Daoy (cell line): ENCODE results near the gene ITPK1. TPM values are rescaled to one million over a fixed set of nuclear protein-coding genes. Genes with fewer than 3 reads are reported as not detected.
"Not testable (repeated sequence)": the region's sequence is repeated elsewhere in the genome, so short reads cannot be mapped to it uniquely, and the experiment has no call there.

ENCODE experiments used
- DNase-seq: peaks from one replicate; pipeline ENCODE4 v3.0.0-alpha.2; 2015; ENCODE audit warnings: low read depth
- total RNA-seq: library from RNA; depleted of rRNA; stranded (reverse); fragments of >200 nt; shearing (Covaris generic); gene quantifications from 2 replicates; pipeline ENCODE4 v1.2.3, GENCODE V29; 2014

The ITPK1 gene
- total RNA-seq, 1 experiment from 2014 or later, result 14.2 TPM

- DNase-seq, result peak; percentile 71
Observed at GRCh38 chr14:93131257-93131820, 15.6 kb upstream of the ITPK1 start.

GRCh38 chr14:93128725-93129459 lies 13.2 kb upstream of the ITPK1 start:
- DNase-seq, result no peak

DNA sequence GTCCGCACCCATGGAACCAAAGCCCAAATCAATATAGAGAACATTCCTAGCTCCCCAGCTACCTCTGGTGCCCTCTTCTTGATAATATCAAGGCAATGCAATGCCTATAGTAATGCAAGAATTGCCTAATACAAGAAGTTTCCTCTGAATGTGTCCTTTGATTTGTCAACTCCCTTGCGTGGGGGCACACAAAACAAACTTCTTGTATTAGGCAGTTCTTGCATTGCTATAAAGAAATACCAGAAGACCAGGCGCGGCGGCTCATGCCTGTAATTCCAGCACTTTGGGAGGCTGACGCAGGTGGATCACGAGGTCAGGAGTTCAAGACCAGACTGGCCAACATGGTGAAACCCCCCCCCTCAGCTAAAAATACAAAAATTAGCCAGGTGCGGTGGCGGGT lies 10.4 kb upstream of the ITPK1 start:
- no peak for DNase-seq

GRCh38 chr14:93122826-93123225 lies 7.1 kb upstream of the ITPK1 start:
- no peak for DNase-seq

DNA sequence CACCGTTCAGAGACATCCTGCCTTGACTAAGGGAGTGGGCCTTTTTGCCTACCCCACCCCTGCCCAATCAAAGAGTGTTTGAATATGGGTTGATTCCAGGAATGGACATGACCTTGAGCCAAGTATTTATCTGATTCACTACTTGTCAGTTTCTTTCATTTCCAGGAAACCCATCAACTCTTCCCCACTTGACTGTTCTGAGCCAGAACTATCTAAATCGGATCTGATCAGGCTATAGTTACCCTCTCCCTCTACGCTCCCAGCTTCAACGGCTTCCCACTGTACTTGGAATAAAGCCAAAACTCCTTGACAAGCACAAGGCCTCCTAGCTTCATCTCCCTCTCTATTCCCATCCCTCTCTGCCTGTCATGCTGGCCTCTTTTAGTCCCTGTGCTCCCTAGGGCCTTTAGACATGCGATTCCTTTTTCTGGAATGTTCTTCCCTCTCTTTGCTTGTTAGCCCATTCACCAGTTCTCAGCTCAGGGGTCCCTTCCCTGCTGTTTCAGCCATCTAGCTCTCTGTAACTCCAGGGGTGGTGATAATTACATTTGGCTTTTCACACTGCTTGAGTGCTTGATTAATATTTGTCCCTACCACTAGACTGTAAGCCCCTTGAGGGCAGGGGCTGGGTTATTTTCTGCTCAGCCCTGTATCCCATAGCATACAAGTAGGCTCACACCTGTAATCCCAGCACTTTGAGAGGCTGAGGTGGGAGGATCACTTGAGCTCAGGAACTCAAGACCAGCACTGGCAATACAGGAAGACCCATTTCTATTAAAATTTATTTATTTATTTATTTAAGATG lies 5.5 kb upstream of the ITPK1 start:
- DNase-seq, result no peak

- DNase-seq, result no peak
Observed at GRCh38 chr14:93120517-93120916, 4.8 kb upstream of the ITPK1 start.

GRCh38 chr14:93116676-93117200 lies 1.0 kb upstream of the ITPK1 start:
- no peak for DNase-seq

GRCh38 chr14:93115069-93115820 lies 480 bp downstream of the ITPK1 start:
- peak; percentile 96 for DNase-seq

- DNase-seq, result no peak
Observed at GRCh38 chr14:93114713-93115068, 1.0 kb downstream of the ITPK1 start.

DNA sequence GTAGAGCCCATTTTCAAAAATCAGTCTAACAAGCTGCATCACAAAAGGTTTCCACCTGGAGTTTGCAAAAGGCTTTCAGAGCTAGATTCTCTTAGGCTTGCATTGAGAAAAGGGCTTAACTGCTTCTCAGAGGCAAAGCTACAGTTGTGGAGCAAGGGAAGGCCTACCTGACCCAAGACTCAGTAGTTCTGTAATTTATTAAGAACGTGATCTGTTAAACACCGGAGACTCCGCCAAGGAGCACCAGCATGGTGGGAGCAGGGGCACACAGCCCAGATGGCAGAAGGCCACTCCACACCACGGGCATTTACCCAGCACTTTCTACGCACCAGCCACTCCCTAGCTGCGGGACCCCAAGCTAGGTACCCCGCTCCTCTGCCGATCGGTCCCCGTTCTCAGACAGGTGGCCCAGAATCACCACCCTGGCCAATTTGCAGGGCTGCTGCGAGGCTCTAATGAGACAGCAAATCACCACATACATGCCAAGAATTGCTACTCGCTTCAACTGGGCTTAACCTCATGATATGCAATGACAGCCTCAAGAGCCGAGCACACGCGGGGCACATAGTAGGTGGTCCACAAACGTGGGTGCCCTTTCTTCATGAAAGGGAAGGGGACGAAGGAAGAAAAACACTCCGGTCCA lies 1.5 kb downstream of the ITPK1 start:
- no peak for DNase-seq

GRCh38 chr14:93113678-93114067 lies 2.1 kb downstream of the ITPK1 start:
- DNase-seq, result no peak

DNA sequence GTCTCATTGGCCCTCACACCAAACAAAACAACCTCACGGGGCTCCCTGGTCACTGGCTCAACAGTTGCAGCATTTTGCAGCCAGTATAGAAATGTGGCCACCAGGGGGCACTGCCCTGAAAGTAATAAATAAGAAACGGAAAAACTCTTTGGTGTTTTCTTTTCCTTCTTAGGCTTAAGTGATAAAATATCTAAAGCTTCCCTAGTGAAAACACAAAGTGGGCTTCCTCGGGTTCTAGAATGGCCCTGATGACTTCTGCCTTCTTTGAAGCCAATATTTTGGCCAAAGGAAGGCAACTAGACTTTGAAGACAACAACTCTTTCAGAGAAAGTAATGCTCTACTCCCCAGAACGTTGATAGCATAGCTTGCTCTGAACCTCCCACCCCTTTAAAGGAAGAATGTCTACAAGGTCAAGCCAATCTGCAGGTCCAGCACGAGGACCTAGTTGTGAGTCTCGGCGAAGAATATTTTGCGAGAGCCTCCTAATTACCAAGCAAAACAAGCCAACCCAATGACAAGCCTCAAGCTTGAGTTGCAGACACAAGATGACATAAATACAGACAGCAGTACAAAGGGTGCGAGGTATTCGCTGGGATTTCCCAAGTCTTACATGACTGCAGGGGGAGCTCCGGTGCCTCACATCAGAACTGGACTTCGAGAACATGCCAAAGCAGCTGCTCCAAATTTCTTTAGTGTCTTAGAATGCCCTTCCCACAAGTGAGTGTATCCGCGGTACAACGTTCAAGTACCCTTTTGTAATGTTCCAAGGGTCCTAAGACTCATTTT lies 2.6 kb downstream of the ITPK1 start:
- DNase-seq, result peak; percentile 81

DNA sequence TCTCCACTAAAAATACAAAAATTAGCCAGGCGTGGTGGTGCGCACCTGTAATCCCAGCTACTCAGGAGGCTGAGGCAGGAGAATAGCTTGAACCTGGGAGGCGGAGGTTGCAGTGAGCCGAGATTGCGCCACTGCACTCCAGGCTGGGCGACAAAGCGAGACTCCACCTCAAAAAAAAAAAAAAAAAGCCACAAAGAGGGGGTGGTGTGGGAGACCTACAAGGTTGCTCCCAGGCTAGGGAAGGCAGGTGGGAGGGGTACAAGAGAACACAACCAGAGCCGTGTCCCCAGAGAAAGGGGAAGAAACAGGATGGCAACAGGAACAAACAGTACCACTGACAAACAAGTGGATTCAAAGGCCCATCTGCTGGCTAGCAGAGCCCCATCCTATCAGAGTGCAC lies 4.2 kb downstream of the ITPK1 start:
- not testable (repeated sequence) for DNase-seq

- no peak for DNase-seq
Observed at GRCh38 chr14:93110856-93111419, 4.8 kb downstream of the ITPK1 start.

GRCh38 chr14:93109572-93110481 lies 5.9 kb downstream of the ITPK1 start:
- DNase-seq, result no peak

DNA sequence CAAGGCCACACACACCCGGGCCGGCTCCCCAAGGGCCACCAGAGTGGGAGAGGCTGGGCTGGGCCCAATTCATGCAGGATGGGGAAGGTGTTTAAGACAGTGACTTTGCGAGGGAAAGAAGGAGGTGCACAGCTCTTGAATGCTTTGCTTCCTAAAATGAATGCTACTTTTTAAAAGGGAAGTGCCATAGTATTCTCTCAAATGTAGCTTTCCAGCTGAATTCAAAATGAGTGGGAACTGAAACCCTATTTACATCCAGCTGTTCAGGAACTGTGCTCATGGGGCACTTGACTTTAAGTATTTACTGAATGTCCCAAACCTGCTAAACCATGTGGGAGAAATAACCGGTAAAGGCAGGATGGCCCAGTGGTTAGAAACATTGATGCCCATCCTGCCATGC lies 7.6 kb downstream of the ITPK1 start:
- no peak for DNase-seq

- no peak for DNase-seq
Observed at GRCh38 chr14:93107453-93107852, 8.3 kb downstream of the ITPK1 start.

- no peak for DNase-seq
Observed at GRCh38 chr14:93106541-93107156, 9.1 kb downstream of the ITPK1 start.

DNA sequence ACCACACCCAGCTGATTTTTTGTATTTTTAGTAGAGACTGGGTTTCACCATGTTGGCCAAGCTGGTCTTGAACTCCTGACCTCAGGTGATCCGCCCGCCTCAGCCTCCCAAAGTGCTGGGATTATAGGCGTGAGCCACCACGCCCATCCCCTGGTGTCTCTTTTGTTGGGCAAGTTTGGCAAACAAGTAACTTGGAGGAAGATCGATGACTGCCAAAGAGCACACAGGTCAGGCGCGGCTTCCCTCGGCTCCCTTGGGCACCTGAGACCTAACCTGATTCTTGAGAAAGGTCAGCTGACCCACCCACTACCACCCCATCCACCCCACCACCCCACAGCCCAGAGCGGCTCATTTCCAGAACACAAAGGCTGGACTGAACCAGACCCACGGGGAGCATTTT lies 9.9 kb downstream of the ITPK1 start:
- DNase-seq, result not testable (repeated sequence)
